GM12872 (cell line): ENCODE data around the gene TSPAN14.

Source experiments
- TF ChIP-seq, protein P1 (sequence below): IDR thresholded peaks from 3 replicates; pipeline ENCODE4 v1.5.1; 2011; ENCODE audit warnings: low read depth, mild to moderate bottlenecking, low read length, moderate library complexity; ENCODE audit not compliant: insufficient read depth

Gene TSPAN14

DNA sequence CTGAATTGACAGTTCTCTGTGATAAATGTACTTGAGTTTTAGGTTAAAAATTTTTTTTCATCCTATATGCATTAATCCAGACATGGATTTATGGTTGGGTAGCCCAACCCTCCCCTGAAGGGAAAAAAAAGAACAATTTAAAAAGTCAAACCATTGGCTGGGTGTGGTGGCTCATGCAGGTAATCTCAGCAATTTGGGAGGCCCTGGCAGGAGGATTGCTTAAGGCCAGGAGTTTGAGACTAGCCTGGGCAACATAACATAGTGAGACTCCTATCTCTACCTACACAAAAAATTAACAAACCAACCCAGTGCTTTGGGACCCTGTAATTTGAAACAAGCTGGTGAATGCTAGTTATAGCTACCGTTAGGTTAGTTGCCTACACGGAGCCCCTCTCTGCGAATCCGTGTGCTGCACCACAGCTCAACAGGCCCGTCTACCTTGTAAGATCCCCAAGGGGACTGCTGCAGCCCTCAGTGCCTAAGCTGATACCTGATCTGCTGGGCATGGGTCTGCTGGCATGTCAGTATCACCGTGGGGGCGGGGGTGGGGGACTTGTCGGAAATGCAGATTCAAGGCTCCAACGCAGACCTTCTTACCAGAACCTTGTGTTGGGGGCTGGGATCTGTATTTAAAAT, 32.8 kb downstream of the TSPAN14 start:
- TF ChIP-seq, protein P1, sequence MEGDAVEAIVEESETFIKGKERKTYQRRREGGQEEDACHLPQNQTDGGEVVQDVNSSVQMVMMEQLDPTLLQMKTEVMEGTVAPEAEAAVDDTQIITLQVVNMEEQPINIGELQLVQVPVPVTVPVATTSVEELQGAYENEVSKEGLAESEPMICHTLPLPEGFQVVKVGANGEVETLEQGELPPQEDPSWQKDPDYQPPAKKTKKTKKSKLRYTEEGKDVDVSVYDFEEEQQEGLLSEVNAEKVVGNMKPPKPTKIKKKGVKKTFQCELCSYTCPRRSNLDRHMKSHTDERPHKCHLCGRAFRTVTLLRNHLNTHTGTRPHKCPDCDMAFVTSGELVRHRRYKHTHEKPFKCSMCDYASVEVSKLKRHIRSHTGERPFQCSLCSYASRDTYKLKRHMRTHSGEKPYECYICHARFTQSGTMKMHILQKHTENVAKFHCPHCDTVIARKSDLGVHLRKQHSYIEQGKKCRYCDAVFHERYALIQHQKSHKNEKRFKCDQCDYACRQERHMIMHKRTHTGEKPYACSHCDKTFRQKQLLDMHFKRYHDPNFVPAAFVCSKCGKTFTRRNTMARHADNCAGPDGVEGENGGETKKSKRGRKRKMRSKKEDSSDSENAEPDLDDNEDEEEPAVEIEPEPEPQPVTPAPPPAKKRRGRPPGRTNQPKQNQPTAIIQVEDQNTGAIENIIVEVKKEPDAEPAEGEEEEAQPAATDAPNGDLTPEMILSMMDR, result no peak

- TF ChIP-seq, protein P1, result no peak
These were observed 33.3 kb downstream of the TSPAN14 start for GRCh38 chr10:80487421-80487785.

GRCh38 chr10:80487791-80488538, 33.9 kb downstream of the TSPAN14 start:
- TF ChIP-seq, protein P1, result no peak

- TF ChIP-seq, protein P1, result no peak
These were observed 34.5 kb downstream of the TSPAN14 start for GRCh38 chr10:80488539-80489066.

GRCh38 chr10:80489371-80490112, 35.4 kb downstream of the TSPAN14 start:
- TF ChIP-seq, protein P1, result no peak

DNA sequence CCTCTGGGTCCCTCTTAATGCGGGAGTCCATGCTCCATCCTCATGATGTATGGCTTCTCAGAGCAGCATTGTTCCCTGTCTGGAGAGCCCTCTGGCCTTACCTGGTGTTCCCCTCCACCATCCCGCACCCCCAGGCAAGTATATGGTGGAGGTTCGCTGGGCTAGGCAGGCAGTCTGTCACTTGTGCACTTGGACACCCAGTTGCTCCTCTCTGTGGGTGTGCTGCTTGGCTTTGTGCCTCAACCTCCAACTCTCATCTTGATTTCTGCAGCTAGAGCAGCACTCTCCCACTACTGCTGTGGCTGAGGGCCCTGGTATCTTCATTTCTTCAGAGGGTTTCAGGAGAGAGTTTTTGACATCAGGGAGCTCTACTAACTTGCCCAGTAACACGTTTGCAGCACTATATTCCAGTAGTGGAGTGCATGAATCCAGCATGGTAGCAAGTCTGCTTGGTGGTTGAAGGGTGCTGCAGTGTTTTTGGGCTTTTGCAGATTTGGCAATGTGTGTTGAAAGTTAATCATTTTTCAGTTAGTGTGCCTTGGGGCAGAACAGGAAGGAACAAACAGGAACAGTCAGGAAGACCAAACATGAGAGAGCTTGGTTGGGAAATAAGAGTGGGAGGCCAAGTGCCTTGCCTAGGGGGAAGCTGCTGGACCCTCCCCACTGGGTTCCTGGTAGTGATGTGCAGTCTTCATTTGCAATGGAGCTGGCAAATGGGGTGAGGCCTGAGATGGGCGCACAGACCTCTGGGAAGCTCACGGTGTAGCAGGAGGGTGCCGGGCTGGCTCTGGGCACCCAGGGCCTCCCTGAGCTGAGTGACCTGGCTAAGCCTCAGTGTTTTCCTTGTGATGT, 37.4 kb downstream of the TSPAN14 start:
- TF ChIP-seq, protein P1, result no peak
